Activated gamma-delta T cell treated with anti-CD3 and anti-CD28 coated beads, Interleukin-2, amount 50 U/mL, for 16 hours (primary cell): Measurements from ENCODE around the gene CREB3L1.
A peak's percentile ranks its signal among the peaks of the same experiment; 100 is the strongest.

Experiments
- DNase-seq: peaks from one replicate; pipeline ENCODE4 v3.0.0-alpha.2; 2020; ENCODE audit warnings: low read depth

Gene CREB3L1

GRCh38 chr11:46345131-46345597 lies 67.7 kb downstream of the CREB3L1 start:
- DNase-seq = no peak

GRCh38 chr11:46345881-46346484 lies 68.5 kb downstream of the CREB3L1 start:
- DNase-seq = no peak

- DNase-seq = peak; percentile 78
Observed at GRCh38 chr11:46346886-46347636, 69.6 kb downstream of the CREB3L1 start, which contains the start of gene DGKZ. Gene DGKZ, plus strand, starts transcription at chr11:46347463. Its CDS starts 197 bp downstream, at chr11:46347660.

GRCh38 chr11:46347637-46348311 lies 70.3 kb downstream of the CREB3L1 start:
- DNase-seq = no peak

GRCh38 chr11:46348566-46349401 lies 71.3 kb downstream of the CREB3L1 start:
- peak; percentile 64 for DNase-seq

GRCh38 chr11:46350695-46351094 lies 73.2 kb downstream of the CREB3L1 start:
- DNase-seq = no peak

GRCh38 chr11:46351148-46351547 lies 73.7 kb downstream of the CREB3L1 start:
- DNase-seq = no peak

GRCh38 chr11:46351606-46352005 lies 74.1 kb downstream of the CREB3L1 start:
- DNase-seq = no peak

GRCh38 chr11:46352063-46352841 lies 74.8 kb downstream of the CREB3L1 start:
- peak; percentile 65 for DNase-seq

- no peak for DNase-seq
Observed at GRCh38 chr11:46353698-46354097, 76.2 kb downstream of the CREB3L1 start.

- DNase-seq = no peak
Observed at GRCh38 chr11:46356924-46357482, 79.5 kb downstream of the CREB3L1 start.

GRCh38 chr11:46357483-46357936 lies 80.0 kb downstream of the CREB3L1 start:
- no peak for DNase-seq

- DNase-seq = no peak
Observed at GRCh38 chr11:46359953-46360352, 82.5 kb downstream of the CREB3L1 start.

- DNase-seq = no peak
Observed at GRCh38 chr11:46360878-46361277, 83.4 kb downstream of the CREB3L1 start.

- no peak for DNase-seq
Observed at GRCh38 chr11:46361283-46362155, 84.1 kb downstream of the CREB3L1 start.

GRCh38 chr11:46362156-46363030 lies 84.9 kb downstream of the CREB3L1 start:
- no peak for DNase-seq

GRCh38 chr11:46363031-46363407 lies 85.6 kb downstream of the CREB3L1 start:
- DNase-seq = no peak

GRCh38 chr11:46363455-46364005 lies 86.1 kb downstream of the CREB3L1 start:
- no peak for DNase-seq
